ENCODE results near the gene SDK1.

The SDK1 gene

DNA sequence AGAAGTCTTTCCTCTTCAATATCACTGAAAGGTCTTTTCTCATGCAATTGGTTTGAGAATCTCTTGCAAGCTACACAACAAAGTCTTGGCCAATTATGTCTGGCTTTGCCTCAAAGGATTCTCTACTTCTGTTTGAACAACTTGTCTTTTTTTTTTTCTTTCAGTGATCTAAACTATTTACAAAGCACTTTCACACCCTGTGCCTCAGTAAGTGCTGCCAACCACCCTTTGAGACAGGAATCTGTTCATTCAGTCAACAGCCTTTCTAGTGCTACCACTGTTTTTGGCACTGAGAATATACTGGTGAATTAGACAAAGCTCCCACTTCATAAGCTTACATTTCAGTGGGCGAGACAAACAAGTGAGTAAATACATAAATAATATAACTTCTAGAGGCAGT lies 26.9 kb upstream of the SDK1 start:
- in situ Hi-C loops (cut with MboI; ENCODE audit: low pct_unique_long_range_greater_than_20kb, low sequenced_read_pairs, unreplicated experiment), result no loop called here
- TF ChIP-seq, protein P1, sequence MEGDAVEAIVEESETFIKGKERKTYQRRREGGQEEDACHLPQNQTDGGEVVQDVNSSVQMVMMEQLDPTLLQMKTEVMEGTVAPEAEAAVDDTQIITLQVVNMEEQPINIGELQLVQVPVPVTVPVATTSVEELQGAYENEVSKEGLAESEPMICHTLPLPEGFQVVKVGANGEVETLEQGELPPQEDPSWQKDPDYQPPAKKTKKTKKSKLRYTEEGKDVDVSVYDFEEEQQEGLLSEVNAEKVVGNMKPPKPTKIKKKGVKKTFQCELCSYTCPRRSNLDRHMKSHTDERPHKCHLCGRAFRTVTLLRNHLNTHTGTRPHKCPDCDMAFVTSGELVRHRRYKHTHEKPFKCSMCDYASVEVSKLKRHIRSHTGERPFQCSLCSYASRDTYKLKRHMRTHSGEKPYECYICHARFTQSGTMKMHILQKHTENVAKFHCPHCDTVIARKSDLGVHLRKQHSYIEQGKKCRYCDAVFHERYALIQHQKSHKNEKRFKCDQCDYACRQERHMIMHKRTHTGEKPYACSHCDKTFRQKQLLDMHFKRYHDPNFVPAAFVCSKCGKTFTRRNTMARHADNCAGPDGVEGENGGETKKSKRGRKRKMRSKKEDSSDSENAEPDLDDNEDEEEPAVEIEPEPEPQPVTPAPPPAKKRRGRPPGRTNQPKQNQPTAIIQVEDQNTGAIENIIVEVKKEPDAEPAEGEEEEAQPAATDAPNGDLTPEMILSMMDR (IDR thresholded peaks at IDR 0.05; ENCODE audit: extremely low read depth, insufficient read depth, missing control alignments), result no peak
- DNase-seq (ENCODE audit: low spot score), result no peak

DNA sequence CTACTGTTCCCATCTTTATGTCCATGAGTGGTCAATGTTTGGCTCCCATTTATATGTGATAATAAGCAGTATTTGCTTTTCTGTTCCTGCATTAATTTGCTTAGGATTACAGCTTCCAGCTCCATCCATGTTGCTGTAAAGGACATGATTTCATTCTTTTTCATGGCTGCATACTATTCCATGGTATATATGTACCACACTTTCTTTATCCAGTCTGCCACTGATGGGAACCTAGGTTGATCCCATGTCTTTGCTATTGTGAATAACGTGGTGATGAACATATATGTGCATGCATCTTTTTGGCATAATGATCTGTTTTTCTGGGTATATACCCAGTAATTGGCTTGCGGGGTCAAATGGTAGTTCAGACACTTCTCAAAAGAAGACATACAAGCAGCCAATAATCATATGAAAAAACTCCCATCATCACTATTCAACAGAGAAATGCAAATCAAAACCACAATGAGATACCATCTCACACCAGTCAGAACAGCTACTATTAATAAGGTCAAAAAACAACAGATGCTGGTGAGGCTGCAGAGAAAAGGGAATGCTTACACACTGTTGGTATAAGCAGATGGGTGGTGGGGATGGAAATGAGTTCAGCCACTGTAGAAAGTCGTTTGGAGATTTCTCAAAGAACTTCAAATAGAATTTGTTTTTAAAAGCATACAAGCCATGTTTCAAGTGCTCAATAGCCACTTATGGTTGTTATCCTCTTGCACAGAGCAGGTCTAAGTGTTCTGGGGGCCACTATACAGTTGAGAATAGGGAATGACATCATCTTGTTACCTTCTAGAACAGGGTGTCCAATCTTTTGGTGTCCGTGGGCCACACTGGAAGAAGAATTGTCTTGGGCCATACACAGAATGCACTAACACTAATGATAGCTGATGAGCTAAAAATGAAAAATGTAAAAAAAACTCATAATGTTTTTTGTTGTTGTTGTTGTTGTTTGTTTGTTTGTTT lies 23.2 kb upstream of the SDK1 start:
- TF ChIP-seq, protein P1 (IDR thresholded peaks at IDR 0.05; ENCODE audit: extremely low read depth, insufficient read depth, missing control alignments), result no peak
- in situ Hi-C loops (cut with MboI; ENCODE audit: low pct_unique_long_range_greater_than_20kb, low sequenced_read_pairs, unreplicated experiment), result no loop called here
- DNase-seq (ENCODE audit: low spot score), result no peak

DNA sequence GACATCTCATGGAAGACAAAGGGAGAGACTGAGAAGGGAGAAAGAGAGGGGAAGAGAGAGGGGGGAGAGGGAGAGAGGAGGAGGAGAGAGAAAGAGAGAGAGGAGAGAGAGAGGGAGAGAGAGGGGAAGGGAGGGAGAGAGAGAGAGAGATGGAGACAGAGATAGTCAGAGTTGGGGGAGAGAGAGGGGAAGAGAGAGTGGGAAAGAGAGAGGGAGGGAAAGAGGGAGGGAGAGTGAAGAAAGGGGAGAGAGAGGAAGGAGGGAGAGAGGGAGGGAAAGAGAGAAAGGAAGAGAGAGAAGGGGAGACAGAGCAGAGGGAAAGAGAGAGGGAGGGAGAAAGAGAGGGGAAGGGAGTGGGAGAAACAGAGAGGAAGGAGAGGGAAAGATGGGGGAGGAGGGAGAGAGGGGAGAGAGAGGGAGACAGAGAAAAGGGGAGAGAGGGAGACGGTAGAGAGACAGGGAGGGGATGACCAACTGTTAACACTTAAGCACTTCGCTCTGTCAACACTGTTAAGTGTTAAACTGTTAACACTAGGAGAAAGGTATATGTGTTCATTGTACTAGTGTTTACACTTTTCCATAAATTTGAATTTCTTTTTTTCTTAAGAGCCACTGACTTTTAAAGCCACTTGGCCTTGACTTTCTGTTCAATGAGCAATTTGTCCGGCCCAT lies 21.8 kb upstream of the SDK1 start:
- DNase-seq (ENCODE audit: low spot score), result no peak
- in situ Hi-C loops (cut with MboI; ENCODE audit: low pct_unique_long_range_greater_than_20kb, low sequenced_read_pairs, unreplicated experiment), result no loop called here
- TF ChIP-seq, protein P1 (IDR thresholded peaks at IDR 0.05; ENCODE audit: extremely low read depth, insufficient read depth, missing control alignments), result no peak

DNA sequence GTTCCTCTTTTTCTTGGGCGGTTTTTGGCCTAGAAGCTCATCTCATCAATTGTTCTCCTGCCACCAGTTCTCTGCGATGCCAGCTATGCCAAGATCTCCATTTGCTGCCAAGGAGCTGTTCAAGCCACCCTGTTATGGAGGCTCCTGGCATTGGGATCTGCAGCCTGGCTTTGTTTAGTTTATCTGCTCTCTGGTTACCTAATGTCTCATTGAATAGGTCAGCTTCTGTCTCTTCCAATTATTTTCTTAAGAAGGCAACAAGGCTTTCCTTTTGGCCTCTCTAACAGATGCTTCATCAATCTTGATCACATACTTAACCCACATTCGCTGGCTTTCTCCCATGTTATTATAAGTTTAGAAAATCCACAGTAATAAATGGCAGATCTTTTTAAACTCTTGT lies 20.6 kb upstream of the SDK1 start:
- in situ Hi-C loops (cut with MboI; ENCODE audit: low pct_unique_long_range_greater_than_20kb, low sequenced_read_pairs, unreplicated experiment), result no loop called here
- DNase-seq (ENCODE audit: low spot score), result no peak
- TF ChIP-seq, protein P1 (IDR thresholded peaks at IDR 0.05; ENCODE audit: extremely low read depth, insufficient read depth, missing control alignments), result no peak

DNA sequence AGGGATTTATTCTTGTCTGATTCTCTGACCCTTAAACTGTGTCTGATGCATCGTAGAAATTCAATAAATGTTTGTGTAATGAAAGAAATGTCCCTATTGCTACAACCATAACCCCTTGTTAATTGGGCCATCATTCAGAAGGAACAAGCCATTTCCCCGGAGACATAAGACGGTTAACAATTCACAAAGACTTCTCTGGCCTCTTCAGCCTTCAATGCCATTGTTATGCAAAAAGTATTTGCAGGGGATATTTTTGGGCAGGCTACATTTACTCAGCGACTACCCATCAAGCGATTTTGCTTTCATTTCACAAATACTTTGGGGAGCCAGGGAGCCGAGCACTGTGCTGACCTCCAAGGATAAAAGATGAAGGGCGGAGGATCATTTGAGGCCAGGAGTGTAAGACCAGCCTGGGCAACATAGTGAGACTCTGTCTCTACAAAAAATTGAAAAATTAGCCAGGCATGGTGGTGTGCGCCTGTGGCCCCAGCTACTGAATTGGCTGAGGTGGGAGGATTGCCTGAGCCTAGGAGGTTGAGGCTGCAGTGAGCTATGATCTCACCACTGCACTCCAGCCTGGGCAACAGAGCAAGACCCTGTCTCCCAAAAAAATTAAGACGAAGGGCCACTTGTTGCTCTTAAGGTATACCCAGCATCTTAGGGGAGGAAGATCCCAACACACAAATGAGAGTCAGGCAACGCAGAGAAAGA lies 20.0 kb upstream of the SDK1 start:
- in situ Hi-C loops (cut with MboI; ENCODE audit: low pct_unique_long_range_greater_than_20kb, low sequenced_read_pairs, unreplicated experiment), result no loop called here
- TF ChIP-seq, protein P1 (IDR thresholded peaks at IDR 0.05; ENCODE audit: extremely low read depth, insufficient read depth, missing control alignments), result no peak

DNA sequence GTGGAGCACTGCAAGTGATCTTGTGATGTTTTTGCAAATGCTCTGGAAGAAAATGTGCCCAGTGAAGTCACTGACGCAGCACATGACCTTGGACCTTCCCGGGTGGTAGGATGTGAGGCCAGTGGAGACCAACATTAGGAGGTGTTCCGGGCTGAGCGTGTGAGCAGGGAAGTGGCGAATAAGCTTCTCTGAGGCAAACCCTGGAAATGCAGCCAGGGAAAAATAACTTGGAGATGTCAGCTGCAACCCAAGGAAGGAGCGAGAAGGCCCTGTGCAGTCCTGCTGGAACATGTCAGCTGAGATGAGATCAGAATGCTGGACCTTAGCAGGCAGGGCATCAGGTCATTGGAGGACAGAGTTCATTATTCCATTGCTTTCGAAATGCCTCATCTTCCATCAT lies 18.6 kb upstream of the SDK1 start:
- DNase-seq (ENCODE audit: low spot score), result no peak
- in situ Hi-C loops (cut with MboI; ENCODE audit: low pct_unique_long_range_greater_than_20kb, low sequenced_read_pairs, unreplicated experiment), result no loop called here
- TF ChIP-seq, protein P1 (IDR thresholded peaks at IDR 0.05; ENCODE audit: extremely low read depth, insufficient read depth, missing control alignments), result no peak

More for the DNA sequence above, 20.0 kb upstream of the SDK1 start:
- DNase-seq (ENCODE audit: low spot score), result no peak
